ENCODE measurements around the gene ATP2A2. TPM values are rescaled to one million over a fixed set of nuclear protein-coding genes. Genes with fewer than 3 reads are reported as not detected.

Gene ATP2A2
- total and polyA plus RNA-seq, 2 of the 8 experiments (the other 6 are each of a cell fraction or from before 2014, with no cell fraction given), result 86.1 to 271 TPM

- H2BK120ac ChIP-seq (replicated peaks; ENCODE audit: low read depth, low read length), result no peak overlapping the region
- no peak for FAIRE-seq
- H2AFZ ChIP-seq (ENCODE audit: low read length), result no peak overlapping the region
- no peak overlapping the region for H3K14ac ChIP-seq (ENCODE audit: insufficient read length)
- no peaks in the 10 kb centered on the region; the same call in none of the 2 replicates for H3K79me1 ChIP-seq (ENCODE audit: low read depth, low read length)
- H4K91ac ChIP-seq (replicated peaks; ENCODE audit: insufficient read length, low read length), result no peak overlapping the region
- H3K56ac ChIP-seq (replicated peaks; ENCODE audit: insufficient read length, low read depth, low read length), result no peak overlapping the region
- no peak overlapping the region for H3K9ac ChIP-seq (replicated peaks in 1 of 4; ENCODE audit: extremely low read depth in 1 of 4, low read depth in 3 of 4, low read length in 3 of 4)
- no peaks in the 10 kb centered on the region for H3K23me2 ChIP-seq (ENCODE audit: low read depth, low read length)
- no peak overlapping the region for H3K18ac ChIP-seq (ENCODE audit: extremely low read depth, low read length)
- no peak overlapping the region for H2BK12ac ChIP-seq (ENCODE audit: low read depth, low read length)
- POLR2A ChIA-PET (ENCODE audit: partially characterized antibody), result interaction anchor here (1.4 to 4.8 kb wide), 3 partner anchors 8 to 10 kb away, joined by 4 to 35 read pairs (median 7); partner anchors contain the start of gene ATP2A2
- peaks cover 15 to 91% of the 10 kb centered on the region in 2 experiments; a peak in 3 of 4 replicates for H3K79me2 ChIP-seq (ENCODE audit: control insufficient read depth in 1 of 2, insufficient read depth in 2 of 2, low read length in 2 of 2)
- no peak overlapping the region for H3K4ac ChIP-seq (replicated peaks; ENCODE audit: insufficient read length, low read depth, low read length)
- no peak overlapping the region for H2AK5ac ChIP-seq (ENCODE audit: low read depth, low read length)
- H2BK15ac ChIP-seq (ENCODE audit: low read length), result no peak overlapping the region
- no peak overlapping the region for H3K4me2 ChIP-seq (ENCODE audit: insufficient read depth in 1 of 2, low read depth in 2 of 2, low read length in 2 of 2)
- H4K8ac ChIP-seq (ENCODE audit: extremely low read depth, insufficient read depth, low read length), result no peak overlapping the region
- no peak overlapping the region for H4K5ac ChIP-seq (ENCODE audit: insufficient read length, low read depth, low read length)
- no peak overlapping the region for H2BK20ac ChIP-seq (ENCODE audit: low read length)
- H3K4me1 ChIP-seq (replicated peaks in 1 of 4; ENCODE audit: control insufficient read depth in 3 of 4, insufficient read depth in 4 of 4, low read length in 3 of 4), result 0 out of 7 replicates have a peak, but pooled peaks cover 0 to 3% (median 0%) of the 10 kb centered on the region in 4 experiments
- H2BK5ac ChIP-seq (ENCODE audit: low read depth, low read length), result no peak overlapping the region
- no peaks in the 10 kb centered on the region for H3K27me3 ChIP-seq (replicated peaks in 1 of 4; ENCODE audit: control insufficient read depth in 3 of 4, extremely low read depth in 1 of 4, insufficient read depth in 3 of 4, low read length in 3 of 4)
- no peaks in the 10 kb centered on the region for H3K9me3 ChIP-seq (ENCODE audit: insufficient read depth in 2 of 2, low read depth in 1 of 2, low read length in 1 of 2)
- no peak for DNase-seq (ENCODE audit: low read depth in 1 of 2, low spot score in 2 of 2)
- H3K23ac ChIP-seq (ENCODE audit: insufficient read length), result no peak overlapping the region
- no peak overlapping the region for H3K4me3 ChIP-seq (ENCODE audit: extremely low read depth in 1 of 4, insufficient read depth in 2 of 4, low read depth in 3 of 4, low read length in 4 of 4)
- H3K27ac ChIP-seq (ENCODE audit: low read depth, low read length), result no peak overlapping the region
- 86% methylated on average over 2 of the region's 2 CpGs; no CpG with 5 or more reads in 1 of the 2 experiments for WGBS, 2 experiments (ENCODE audit: extremely low coverage in 1 of 2, insufficient coverage in 1 of 2, insufficient read length in 1 of 2, insufficient replicate concordance in 2 of 2, low coverage in 1 of 2, low lambda C conversion rate in 2 of 2, missing lambda C conversion rate in 1 of 2)
- peaks cover 7 to 72% (median 28%) of the 10 kb centered on the region in 4 experiments for H3K36me3 ChIP-seq (ENCODE audit: control insufficient read depth in 2 of 4, insufficient read depth in 4 of 4, low read length in 3 of 4)
- CTCF ChIA-PET (ENCODE audit: partially characterized antibody), result interaction anchor here (1.1 to 1.4 kb wide), 3 partner anchors 31 to 238 kb away, joined by 3 to 4 read pairs (median 3); no protein-coding TSS in a partner anchor
- TF ChIP-seq E2F6 (IDR thresholded peaks at IDR 0.05) (no peak), NRF1 (IDR thresholded peaks at IDR 0.05; ENCODE audit: low read depth, low read length) (no peak), RNF2 (IDR thresholded peaks at IDR 0.05; ENCODE audit: borderline replicate concordance, low read depth, low read length, missing control alignments, poor library complexity, severe bottlenecking) (no peak), RBBP5 (IDR thresholded peaks at IDR 0.05; ENCODE audit: borderline replicate concordance, low read depth, low read length) (no peak), TAF1 (IDR thresholded peaks at IDR 0.05; ENCODE audit: low read depth, low read length) (no peak), USF2 (IDR thresholded peaks at IDR 0.05; ENCODE audit: low read length) (no peak), KDM4A (IDR thresholded peaks at IDR 0.05; ENCODE audit: low read depth, low read length, severe bottlenecking) (no peak), MAX (IDR thresholded peaks at IDR 0.05) (no peak), POLR2AphosphoS5 (IDR thresholded peaks at IDR 0.05; ENCODE audit: low read depth, low read length) (no peak), SRF (IDR thresholded peaks at IDR 0.05; ENCODE audit: low read depth, low read length) (no peak)
- H4K20me1 ChIP-seq (replicated peaks in 1 of 2; ENCODE audit: control insufficient read depth in 1 of 2, insufficient read depth in 2 of 2, low read length in 2 of 2), result peaks cover 12 to 15% of the 10 kb centered on the region in 2 experiments
These were observed 8.6 kb downstream of the ATP2A2 start for GRCh38 chr12:110289711-110290078.
